ENCODE results near the gene SLC37A1. TPM values are rescaled to one million over a fixed set of nuclear protein-coding genes. Genes with fewer than 3 reads are reported as not detected.

Gene SLC37A1
- total and polyA plus RNA-seq, 9 of the 15 experiments (the other 6 are each of a cell fraction or from before 2014, with no cell fraction given): 0.06 to 3.4 (median 0.40) TPM

DNA sequence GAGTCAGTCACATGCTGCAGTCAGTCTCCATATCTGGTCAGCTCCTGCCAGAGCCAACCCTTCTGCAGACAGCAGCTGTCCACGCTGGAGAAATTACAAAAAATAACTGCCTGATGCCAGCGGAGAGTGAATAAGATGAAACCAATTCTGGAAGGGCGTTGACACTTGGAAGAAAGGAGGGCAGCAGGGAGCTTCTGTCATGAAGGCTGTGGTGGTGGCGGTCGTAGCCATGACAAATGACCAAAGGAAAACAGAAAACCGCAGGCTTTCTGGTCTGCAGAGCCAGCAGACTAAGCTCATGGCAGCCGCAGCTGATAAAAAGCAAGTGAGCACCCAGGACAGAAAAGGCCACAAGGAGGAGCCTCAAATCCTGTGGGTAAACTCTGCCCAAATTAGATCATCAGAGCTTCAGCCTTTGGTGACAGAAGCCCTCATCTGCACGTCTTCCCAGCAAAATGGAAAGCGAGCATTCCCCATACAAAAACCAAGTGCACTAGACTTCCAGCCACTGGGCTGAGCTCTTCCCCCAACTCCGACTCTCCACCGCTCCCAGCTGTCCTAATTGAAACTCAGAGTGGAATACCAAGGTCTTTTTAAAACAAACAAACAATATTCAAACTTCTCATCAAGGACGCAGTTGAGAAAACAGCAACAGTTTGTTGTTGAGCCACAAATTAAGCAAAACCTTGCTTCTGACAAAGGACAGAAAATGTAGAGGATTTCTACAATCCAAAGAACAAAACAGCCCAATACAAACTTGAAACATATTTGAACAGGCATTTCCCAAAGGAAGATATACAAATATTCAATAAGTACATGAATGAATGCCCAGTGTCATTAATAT, 46.3 kb upstream of the SLC37A1 start (continued):
- TF ChIP-seq, protein P1, sequence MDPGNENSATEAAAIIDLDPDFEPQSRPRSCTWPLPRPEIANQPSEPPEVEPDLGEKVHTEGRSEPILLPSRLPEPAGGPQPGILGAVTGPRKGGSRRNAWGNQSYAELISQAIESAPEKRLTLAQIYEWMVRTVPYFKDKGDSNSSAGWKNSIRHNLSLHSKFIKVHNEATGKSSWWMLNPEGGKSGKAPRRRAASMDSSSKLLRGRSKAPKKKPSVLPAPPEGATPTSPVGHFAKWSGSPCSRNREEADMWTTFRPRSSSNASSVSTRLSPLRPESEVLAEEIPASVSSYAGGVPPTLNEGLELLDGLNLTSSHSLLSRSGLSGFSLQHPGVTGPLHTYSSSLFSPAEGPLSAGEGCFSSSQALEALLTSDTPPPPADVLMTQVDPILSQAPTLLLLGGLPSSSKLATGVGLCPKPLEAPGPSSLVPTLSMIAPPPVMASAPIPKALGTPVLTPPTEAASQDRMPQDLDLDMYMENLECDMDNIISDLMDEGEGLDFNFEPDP (CRISPR knock-in tag; IDR thresholded peaks at IDR 0.05): no peak
- no peak for TF ChIP-seq GATAD2B (IDR thresholded peaks at IDR 0.05; ENCODE audit: borderline replicate concordance)
- peak; percentile 46; the same call in 1 of the 2 replicates for TF ChIP-seq BHLHE40 (IDR thresholded peaks at IDR 0.05; ENCODE audit: low read length)
- TF ChIP-seq HMG20A (CRISPR knock-in tag; conservative IDR thresholded peaks at IDR 0.05): no peak
- TF ChIP-seq ZSCAN32 (CRISPR knock-in tag; IDR thresholded peaks at IDR 0.05): no peak
- no peak for TF ChIP-seq SMARCE1 (IDR thresholded peaks at IDR 0.05)
- TF ChIP-seq, protein P2, sequence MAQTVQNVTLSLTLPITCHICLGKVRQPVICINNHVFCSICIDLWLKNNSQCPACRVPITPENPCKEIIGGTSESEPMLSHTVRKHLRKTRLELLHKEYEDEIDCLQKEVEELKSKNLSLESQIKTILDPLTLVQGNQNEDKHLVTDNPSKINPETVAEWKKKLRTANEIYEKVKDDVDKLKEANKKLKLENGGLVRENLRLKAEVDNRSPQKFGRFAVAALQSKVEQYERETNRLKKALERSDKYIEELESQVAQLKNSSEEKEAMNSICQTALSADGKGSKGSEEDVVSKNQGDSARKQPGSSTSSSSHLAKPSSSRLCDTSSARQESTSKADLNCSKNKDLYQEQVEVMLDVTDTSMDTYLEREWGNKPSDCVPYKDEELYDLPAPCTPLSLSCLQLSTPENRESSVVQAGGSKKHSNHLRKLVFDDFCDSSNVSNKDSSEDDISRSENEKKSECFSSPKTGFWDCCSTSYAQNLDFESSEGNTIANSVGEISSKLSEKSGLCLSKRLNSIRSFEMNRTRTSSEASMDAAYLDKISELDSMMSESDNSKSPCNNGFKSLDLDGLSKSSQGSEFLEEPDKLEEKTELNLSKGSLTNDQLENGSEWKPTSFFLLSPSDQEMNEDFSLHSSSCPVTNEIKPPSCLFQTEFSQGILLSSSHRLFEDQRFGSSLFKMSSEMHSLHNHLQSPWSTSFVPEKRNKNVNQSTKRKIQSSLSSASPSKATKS (CRISPR knock-in tag; IDR thresholded peaks at IDR 0.05): no peak
- no peak for TF ChIP-seq ZNF224 (CRISPR knock-in tag; IDR thresholded peaks at IDR 0.05)
- TF ChIP-seq, protein P3, sequence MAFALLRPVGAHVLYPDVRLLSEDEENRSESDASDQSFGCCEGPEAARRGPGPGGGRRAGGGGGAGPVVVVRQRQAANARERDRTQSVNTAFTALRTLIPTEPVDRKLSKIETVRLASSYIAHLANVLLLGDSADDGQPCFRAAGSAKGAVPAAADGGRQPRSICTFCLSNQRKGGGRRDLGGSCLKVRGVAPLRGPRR (CRISPR knock-in tag; IDR thresholded peaks at IDR 0.05): no peak
- TF ChIP-seq ZNF146 (CRISPR knock-in tag; IDR thresholded peaks at IDR 0.05; ENCODE audit: unreplicated experiment): no peak
- no peak for TF ChIP-seq NFATC3 (IDR thresholded peaks at IDR 0.05)
- TF ChIP-seq, protein P4, sequence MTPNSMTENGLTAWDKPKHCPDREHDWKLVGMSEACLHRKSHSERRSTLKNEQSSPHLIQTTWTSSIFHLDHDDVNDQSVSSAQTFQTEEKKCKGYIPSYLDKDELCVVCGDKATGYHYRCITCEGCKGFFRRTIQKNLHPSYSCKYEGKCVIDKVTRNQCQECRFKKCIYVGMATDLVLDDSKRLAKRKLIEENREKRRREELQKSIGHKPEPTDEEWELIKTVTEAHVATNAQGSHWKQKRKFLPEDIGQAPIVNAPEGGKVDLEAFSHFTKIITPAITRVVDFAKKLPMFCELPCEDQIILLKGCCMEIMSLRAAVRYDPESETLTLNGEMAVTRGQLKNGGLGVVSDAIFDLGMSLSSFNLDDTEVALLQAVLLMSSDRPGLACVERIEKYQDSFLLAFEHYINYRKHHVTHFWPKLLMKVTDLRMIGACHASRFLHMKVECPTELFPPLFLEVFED (CRISPR knock-in tag; conservative IDR thresholded peaks at IDR 0.05): no peak
- TF ChIP-seq, protein P5, sequence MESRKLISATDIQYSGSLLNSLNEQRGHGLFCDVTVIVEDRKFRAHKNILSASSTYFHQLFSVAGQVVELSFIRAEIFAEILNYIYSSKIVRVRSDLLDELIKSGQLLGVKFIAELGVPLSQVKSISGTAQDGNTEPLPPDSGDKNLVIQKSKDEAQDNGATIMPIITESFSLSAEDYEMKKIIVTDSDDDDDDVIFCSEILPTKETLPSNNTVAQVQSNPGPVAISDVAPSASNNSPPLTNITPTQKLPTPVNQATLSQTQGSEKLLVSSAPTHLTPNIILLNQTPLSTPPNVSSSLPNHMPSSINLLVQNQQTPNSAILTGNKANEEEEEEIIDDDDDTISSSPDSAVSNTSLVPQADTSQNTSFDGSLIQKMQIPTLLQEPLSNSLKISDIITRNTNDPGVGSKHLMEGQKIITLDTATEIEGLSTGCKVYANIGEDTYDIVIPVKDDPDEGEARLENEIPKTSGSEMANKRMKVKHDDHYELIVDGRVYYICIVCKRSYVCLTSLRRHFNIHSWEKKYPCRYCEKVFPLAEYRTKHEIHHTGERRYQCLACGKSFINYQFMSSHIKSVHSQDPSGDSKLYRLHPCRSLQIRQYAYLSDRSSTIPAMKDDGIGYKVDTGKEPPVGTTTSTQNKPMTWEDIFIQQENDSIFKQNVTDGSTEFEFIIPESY (CRISPR knock-in tag; IDR thresholded peaks at IDR 0.05): no peak
- TF ChIP-seq NCOA4 (IDR thresholded peaks at IDR 0.05; ENCODE audit: partially characterized antibody): no peak
- no peak for TF ChIP-seq ZNF695 (CRISPR knock-in tag; IDR thresholded peaks at IDR 0.05)
- TF ChIP-seq, protein P6, sequence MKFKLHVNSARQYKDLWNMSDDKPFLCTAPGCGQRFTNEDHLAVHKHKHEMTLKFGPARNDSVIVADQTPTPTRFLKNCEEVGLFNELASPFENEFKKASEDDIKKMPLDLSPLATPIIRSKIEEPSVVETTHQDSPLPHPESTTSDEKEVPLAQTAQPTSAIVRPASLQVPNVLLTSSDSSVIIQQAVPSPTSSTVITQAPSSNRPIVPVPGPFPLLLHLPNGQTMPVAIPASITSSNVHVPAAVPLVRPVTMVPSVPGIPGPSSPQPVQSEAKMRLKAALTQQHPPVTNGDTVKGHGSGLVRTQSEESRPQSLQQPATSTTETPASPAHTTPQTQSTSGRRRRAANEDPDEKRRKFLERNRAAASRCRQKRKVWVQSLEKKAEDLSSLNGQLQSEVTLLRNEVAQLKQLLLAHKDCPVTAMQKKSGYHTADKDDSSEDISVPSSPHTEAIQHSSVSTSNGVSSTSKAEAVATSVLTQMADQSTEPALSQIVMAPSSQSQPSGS (CRISPR knock-in tag; IDR thresholded peaks at IDR 0.05): no peak
- no peak for TF ChIP-seq HNRNPL (IDR thresholded peaks at IDR 0.05; ENCODE audit: low read depth, low read length)
- 0 out of 2 replicates have a peak, but pooled peaks have one; percentile 38 for TF ChIP-seq MYC (IDR thresholded peaks at IDR 0.05; ENCODE audit: low read depth, low read length)
- TF ChIP-seq MYC (CRISPR knock-in tag; IDR thresholded peaks at IDR 0.05; ENCODE audit: borderline replicate concordance, low read depth): no peak
- TF ChIP-seq ZNF717 (CRISPR knock-in tag; IDR thresholded peaks at IDR 0.05): no peak

Measured in K562 (cell line).